Measurements from ENCODE around the gene IL1RAP.

Gene IL1RAP

GRCh38 chr3:190680691-190681090 is 166.8 kb downstream of the IL1RAP start:
- no peak overlapping the region for H3K4me3 ChIP-seq (ENCODE audit: low read depth in 1 of 2, low read length in 1 of 2)
- H3K9me3 ChIP-seq = no peaks in the 10 kb centered on the region
- no peaks in the 10 kb centered on the region for H3K27me3 ChIP-seq
- H3K36me3 ChIP-seq = no peaks in the 10 kb centered on the region
- no peaks in the 10 kb centered on the region for H3K4me1 ChIP-seq (ENCODE audit: control insufficient read depth in 1 of 2, insufficient read depth in 1 of 2, low read depth in 1 of 2, low read length in 1 of 2)
- H3K27ac ChIP-seq = no peak overlapping the region
- no peak for TF ChIP-seq CTCF (IDR thresholded peaks at IDR 0.05)

GRCh38 chr3:190684776-190685175 is 170.9 kb downstream of the IL1RAP start:
- no peak for TF ChIP-seq CTCF (IDR thresholded peaks at IDR 0.05)
- H3K4me1 ChIP-seq (ENCODE audit: control insufficient read depth in 1 of 2, insufficient read depth in 1 of 2, low read depth in 1 of 2, low read length in 1 of 2) = no peaks in the 10 kb centered on the region
- no peaks in the 10 kb centered on the region for H3K36me3 ChIP-seq
- no peaks in the 10 kb centered on the region for H3K9me3 ChIP-seq
- no peak overlapping the region for H3K4me3 ChIP-seq (ENCODE audit: low read depth in 1 of 2, low read length in 1 of 2)
- H3K27me3 ChIP-seq = no peaks in the 10 kb centered on the region
- no peak overlapping the region for H3K27ac ChIP-seq

- TF ChIP-seq CTCF (IDR thresholded peaks at IDR 0.05) = no peak
- H3K36me3 ChIP-seq = no peaks in the 10 kb centered on the region
- no peaks in the 10 kb centered on the region for H3K27me3 ChIP-seq
- H3K9me3 ChIP-seq = no peaks in the 10 kb centered on the region
- no peaks in the 10 kb centered on the region for H3K4me1 ChIP-seq (ENCODE audit: control insufficient read depth in 1 of 2, insufficient read depth in 1 of 2, low read depth in 1 of 2, low read length in 1 of 2)
- H3K4me3 ChIP-seq (ENCODE audit: low read depth in 1 of 2, low read length in 1 of 2) = no peak overlapping the region
- no peak overlapping the region for H3K27ac ChIP-seq
These were observed 172.1 kb downstream of the IL1RAP start for GRCh38 chr3:190686011-190686410.

- TF ChIP-seq CTCF (IDR thresholded peaks at IDR 0.05) = no peak
- Histone ChIP-seq H3K36me3 (no peaks in the 10 kb centered on the region), H3K9me3 (no peaks in the 10 kb centered on the region), H3K4me1 (ENCODE audit: control insufficient read depth in 1 of 2, insufficient read depth in 1 of 2, low read depth in 1 of 2, low read length in 1 of 2) (no peaks in the 10 kb centered on the region), H3K27me3 (no peaks in the 10 kb centered on the region), H3K4me3 (ENCODE audit: low read depth in 1 of 2, low read length in 1 of 2) (no peak overlapping the region), H3K27ac (no peak overlapping the region)
These were observed 176.4 kb downstream of the IL1RAP start for GRCh38 chr3:190690246-190690645.

- no peaks in the 10 kb centered on the region for H3K36me3 ChIP-seq
- no peak for TF ChIP-seq CTCF (IDR thresholded peaks at IDR 0.05)
- no peak overlapping the region for H3K27ac ChIP-seq
- no peaks in the 10 kb centered on the region for H3K4me1 ChIP-seq (ENCODE audit: control insufficient read depth in 1 of 2, insufficient read depth in 1 of 2, low read depth in 1 of 2, low read length in 1 of 2)
- no peaks in the 10 kb centered on the region for H3K9me3 ChIP-seq
- H3K27me3 ChIP-seq = no peaks in the 10 kb centered on the region
- no peak overlapping the region for H3K4me3 ChIP-seq (ENCODE audit: low read depth in 1 of 2, low read length in 1 of 2)
These were observed 178.4 kb downstream of the IL1RAP start for GRCh38 chr3:190692256-190692655.
